AG10803 (cell line): Measurements from ENCODE around the gene ZBTB16.

Experiments used
- DNase-seq: peaks from one replicate; pipeline ENCODE4 v3.0.0; 2010; ENCODE audit warnings: low read depth
- H3K4me3 ChIP-seq: 2 replicates; pipeline ENCODE4 v1.5.1; 2011; ENCODE audit warnings: mild to moderate bottlenecking, low read length, control low read depth
- TF ChIP-seq, protein P1 (sequence below): conservative IDR thresholded peaks from 2 replicates; pipeline ENCODE4 v1.5.1; 2011; ENCODE audit warnings: mild to moderate bottlenecking, low read length, control low read depth, inconsistent platforms

The ZBTB16 gene

DNA sequence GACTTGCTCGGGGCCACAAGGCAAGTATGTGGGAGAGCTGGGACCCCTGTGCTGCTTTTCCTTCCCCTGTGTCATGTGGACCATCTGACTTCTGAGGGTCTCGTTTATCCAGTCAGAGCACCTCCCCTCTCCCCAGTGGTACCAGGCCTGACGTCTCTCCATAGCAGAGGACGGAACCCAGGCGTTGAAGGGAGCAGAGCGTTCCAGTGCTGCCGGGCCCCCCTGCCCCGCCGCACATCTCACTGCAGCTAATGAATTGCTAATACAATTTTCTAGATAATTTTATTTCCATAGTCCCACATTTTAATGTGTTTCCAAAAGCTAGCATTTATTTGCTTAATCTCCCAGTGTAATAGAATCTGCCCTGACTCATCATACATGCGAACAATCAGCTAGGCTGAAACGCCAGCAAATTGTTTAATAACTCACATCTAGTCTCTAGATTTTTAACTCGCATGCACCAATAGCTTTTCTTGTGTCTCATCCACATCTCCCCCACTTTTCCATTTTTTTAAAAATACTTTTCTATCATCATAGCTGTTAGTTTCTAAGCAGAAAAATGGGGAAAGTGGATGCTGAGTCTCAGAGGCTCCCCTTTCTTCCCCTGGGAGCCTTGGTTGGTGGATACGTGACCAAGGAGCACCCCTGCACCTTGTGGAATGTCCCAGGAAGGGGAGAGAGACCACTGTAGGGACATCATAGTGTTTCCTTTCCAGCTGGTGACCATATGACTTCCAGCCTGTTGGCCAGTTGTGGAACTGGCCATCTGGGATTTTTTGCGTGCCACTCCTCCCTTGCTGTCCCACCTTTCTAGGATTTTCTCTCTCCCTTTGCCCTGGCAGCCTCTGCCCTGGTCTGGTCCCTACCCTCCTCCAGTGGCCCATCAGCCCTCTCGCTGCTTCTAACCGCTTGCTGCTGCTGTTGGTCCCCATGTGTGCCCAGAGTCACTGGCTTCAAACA lies 178.1 kb downstream of the ZBTB16 start:
- H3K4me3 ChIP-seq = no peak overlapping the region
- DNase-seq = no peak
- TF ChIP-seq, protein P1, sequence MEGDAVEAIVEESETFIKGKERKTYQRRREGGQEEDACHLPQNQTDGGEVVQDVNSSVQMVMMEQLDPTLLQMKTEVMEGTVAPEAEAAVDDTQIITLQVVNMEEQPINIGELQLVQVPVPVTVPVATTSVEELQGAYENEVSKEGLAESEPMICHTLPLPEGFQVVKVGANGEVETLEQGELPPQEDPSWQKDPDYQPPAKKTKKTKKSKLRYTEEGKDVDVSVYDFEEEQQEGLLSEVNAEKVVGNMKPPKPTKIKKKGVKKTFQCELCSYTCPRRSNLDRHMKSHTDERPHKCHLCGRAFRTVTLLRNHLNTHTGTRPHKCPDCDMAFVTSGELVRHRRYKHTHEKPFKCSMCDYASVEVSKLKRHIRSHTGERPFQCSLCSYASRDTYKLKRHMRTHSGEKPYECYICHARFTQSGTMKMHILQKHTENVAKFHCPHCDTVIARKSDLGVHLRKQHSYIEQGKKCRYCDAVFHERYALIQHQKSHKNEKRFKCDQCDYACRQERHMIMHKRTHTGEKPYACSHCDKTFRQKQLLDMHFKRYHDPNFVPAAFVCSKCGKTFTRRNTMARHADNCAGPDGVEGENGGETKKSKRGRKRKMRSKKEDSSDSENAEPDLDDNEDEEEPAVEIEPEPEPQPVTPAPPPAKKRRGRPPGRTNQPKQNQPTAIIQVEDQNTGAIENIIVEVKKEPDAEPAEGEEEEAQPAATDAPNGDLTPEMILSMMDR = no peak

DNA sequence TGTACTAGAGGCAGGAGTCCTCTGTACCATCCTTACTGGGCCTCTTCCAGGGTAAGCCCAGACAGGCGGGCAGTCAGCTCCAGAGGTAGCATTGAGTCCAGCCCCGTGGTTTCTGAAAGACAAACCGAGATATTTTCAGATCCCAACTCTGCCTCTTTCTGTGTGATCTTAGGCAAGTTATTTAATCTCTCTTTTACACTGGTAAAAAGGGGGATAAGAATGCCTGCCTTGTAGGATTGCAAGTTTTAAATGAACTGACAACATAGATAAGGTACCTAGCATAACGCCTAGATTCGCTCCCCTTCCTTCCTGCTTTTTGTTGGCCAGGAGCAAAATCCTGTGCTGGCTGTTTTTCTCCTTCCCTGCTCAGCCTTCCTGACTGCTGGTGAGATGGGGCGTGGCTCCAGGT lies 180.2 kb downstream of the ZBTB16 start:
- H3K4me3 ChIP-seq = no peak overlapping the region
- TF ChIP-seq, protein P1 = no peak
- no peak for DNase-seq

DNA sequence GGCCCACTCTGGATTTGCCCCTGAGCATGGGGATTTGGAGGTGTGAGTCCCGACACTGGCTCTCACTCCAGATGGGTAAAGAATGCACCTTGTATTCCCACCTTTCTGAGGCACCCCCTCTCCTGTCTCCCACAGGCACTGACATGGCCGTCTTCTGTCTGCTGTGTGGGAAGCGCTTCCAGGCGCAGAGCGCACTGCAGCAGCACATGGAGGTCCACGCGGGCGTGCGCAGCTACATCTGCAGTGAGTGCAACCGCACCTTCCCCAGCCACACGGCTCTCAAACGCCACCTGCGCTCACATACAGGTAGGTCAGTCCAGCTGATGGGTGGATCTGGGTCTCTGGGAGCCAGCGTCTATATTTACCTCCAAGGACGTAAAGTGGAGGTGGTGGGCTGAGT lies 182.5 kb downstream of the ZBTB16 start:
- DNase-seq = no peak
- H3K4me3 ChIP-seq = no peak overlapping the region
- TF ChIP-seq, protein P1 = no peak

- no peak for DNase-seq
- TF ChIP-seq, protein P1 = no peak
- no peak overlapping the region for H3K4me3 ChIP-seq
Measured at GRCh38 chr11:114243461-114244372, 184.2 kb downstream of the ZBTB16 start.

GRCh38 chr11:114244726-114245394 lies 185.3 kb downstream of the ZBTB16 start:
- no peak overlapping the region for H3K4me3 ChIP-seq
- DNase-seq = no peak
- TF ChIP-seq, protein P1 = no peak

GRCh38 chr11:114246321-114247069 lies 187.0 kb downstream of the ZBTB16 start:
- no peak for DNase-seq
- TF ChIP-seq, protein P1 = no peak

More at GRCh38 chr11:114246321-114247069, 187.0 kb downstream of the ZBTB16 start:
- no peak overlapping the region for H3K4me3 ChIP-seq
